NK-92 (cell line): ENCODE data around the gene ZNF385B.

ENCODE experiments used
- DNase-seq: peaks from one replicate; lab custom pipeline; 2025; ENCODE audit not compliant: unreplicated experiment; lab: John Stamatoyannopoulos, UW

Gene ZNF385B

DNA sequence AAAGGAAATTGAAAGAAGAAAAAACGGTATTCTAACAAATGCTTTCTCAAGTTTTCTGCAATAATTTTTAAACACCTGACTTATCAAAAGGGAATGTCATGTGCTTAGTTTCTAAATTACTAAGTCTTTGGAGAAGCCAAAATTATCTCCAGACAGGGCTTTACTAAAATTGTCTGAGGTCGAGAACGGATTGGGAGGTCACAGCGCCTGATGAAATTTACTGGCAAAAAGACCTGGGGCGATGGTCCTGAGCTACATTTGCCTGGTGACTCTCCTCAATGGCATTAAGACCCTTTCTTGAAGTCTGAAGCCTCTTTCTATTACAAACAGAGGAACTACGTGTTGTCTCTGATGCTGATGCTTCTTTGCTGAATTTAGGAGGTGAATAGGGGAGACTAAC, 305.0 kb downstream of the ZNF385B start:
- no peak for DNase-seq

DNA sequence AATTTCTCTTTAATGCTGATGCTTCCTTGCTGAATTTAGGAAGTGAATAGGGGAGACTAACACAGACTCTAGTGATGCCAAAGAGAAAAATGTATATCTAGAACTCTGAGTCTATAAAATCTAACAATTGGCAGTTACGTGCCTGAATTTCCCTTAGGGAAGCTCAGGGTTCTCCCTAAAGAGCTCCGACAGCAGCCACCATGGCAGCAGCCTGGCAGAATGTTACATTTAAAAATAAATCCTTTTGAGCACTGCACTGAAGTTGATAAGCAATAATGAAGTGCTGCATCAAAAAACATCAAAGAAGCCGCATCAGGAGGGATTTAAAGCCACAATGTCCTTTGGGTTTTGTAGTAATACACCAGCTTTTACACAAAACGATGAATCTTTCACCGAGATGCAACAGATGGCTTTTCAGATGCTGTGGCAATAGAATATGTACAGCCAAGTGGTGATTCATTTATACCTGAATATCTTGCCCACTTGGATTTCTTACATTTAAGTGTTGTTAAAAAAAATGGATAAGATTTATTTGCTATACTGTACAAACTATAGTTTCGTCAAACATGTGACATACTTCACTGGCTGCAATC, 305.6 kb downstream of the ZNF385B start:
- DNase-seq: no peak

DNA sequence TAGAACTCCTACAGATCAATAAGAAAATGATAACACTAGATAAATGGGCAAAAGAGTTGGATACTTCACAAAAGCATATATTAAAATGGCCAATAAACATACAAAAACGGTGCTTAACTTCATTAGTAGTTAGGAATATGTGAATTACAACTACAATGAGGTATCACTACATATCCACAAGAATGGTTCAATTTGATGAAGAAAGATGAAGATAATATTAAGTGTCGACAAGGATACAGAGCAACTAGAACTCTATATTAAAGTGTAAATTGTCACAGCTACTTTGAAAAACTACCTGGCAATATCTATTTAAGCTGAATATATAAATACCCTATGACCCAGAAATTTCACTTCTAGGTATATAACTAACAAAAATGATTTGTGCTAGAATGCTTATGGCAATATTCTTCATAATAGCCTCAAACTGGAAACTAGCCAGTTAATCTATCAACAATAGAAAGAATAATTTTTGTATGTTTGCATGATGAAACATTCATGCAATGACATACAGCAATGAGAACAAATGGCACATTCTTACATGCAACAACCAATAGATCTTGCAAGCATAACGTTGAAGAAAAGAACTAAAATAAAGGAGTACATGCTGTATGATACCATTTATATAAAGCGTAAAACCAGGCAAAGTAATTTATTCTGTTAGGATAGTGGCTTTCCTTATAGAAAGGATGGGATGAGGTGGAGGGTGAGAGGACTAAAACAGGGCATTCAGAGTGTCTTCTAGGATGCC, 306.6 kb downstream of the ZNF385B start:
- DNase-seq: no peak

DNA sequence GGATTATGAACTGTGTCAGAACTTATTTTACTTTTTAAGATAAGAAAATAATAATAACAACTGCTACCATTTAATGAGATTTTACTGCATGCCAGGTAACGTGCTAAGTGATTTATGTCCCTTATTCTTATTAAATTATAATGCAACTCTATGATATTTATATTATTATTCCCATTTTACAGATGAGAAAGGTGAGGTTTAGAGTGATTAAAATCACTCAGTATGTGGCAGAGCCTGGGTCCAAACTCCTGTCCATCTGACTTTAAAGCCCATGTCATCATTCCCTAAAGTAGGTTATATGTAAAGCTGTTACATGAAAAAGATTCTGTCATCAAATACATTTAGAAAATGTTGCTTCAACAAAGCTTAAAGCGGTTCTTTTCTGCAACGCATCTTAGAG, 308.0 kb downstream of the ZNF385B start:
- DNase-seq: no peak

DNA sequence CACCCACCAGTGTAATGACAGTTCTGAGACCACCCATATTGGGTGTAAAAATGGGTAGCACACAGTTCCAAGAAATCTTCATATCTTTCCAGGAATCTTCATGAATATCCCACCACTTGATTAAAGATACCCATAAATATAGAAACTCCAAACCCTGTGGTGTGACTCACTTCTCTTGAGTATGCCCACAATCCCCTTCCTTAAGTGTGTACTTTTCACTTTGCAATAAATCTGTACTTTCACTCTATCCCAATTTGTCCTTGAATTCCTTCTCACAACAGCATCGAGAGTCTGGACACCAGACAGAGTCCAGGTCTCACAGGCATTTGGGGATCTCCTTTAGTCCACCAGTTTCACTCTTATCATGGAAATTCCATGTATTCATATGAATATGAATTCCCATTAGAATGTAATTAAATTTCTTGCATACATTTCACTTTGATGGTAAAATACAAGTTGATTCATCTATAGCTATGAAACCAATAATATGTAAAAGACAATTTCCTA, 309.8 kb downstream of the ZNF385B start:
- DNase-seq: no peak

DNA sequence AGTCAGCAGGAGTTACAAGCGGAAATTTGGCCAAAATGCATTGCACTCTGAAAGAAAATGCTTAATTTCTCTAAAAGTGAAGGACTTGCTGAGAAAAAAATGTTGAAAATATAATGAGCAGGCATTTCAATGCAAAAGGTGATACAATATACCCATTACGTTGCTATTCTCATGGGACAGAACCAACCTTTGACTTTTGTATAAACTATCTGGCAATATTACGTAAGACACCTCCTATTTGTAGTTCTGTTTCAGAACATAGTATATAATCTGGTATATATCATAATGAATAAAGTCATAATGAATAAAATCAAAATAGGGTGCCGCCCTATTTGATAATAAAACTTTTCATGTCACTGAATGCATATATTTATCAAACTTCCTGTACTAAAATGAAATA, 310.6 kb downstream of the ZNF385B start:
- no peak for DNase-seq

DNA sequence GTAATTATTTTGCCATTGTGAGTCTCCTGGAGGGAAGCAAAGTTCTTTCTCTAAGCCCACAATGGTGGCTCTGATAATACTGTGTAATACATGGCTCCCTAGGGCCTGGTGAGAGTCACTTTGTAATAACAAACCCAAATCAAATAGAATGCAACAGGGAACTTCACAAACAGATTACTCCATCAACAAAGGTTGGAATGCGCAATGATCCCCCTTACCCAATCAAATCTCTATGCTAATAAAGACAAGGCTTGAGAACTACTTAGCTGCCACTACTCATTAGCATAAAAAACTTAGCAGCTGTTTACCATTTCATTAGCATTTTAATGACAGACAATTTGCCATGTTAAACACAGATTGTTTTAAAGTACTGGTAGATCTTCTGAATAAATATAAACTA, 311.2 kb downstream of the ZNF385B start:
- no peak for DNase-seq

DNA sequence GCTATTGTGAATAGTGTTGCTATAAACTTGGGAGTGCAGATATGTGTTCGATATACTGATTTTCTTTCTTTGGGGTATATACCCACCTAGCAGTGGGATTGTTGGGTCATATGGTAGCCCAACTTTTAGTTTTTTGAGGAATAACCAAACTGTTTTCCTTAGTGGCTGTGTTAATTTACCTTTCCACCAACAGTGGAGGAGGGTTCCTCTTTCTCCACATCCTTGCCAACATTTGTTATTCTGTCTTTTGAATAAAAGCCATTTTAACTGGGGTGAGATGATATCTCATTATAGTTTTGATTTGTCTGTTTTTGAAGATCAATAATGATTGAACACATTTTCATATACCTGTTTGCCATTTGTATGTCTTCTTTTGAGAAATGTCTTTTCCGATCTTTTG, 314.8 kb downstream of the ZNF385B start:
- no peak for DNase-seq

DNA sequence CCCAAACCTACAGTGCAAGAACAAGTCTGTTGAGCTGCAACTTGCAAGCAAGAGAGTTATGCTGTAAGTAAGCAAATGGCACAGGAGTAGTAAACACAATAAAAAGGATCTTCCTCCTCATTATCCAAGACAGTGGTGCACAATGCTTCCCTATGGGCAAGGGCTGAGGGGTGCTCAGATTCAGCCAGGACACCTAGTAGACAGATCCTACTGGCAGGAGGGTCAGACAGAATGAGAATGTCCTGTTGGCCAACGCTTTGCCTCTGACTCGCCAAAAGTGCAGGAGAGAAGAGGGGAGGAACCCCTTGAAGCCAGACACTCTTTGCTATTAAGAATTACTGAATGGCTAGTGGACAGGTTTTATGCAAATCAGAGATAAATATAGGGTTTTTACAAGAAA, 316.4 kb downstream of the ZNF385B start:
- DNase-seq: no peak

DNA sequence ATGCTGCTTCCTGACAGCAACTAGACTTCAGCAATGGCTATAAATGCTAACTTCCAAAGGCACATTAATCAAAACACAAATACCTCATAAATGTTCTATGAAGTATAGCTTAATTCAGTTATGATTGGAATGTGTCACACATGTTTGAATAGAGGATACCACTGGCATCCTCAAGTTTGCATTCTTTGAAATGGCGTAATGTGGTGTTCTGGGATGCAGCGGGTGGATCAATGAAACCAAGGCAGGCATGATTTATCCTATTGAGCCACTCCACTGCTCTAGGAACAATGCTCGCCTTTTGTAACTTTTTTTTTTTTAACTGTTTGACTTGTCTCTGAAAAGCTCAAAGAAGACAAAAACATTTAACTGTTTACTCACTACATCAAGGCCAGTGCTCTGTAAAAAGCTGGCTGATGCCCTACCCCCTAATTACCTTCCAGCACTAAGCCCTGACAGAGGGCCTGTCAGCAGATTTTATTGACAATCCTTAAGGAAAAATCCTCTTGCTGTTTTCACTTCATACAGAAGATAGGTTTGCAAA, 318.0 kb downstream of the ZNF385B start:
- no peak for DNase-seq

DNA sequence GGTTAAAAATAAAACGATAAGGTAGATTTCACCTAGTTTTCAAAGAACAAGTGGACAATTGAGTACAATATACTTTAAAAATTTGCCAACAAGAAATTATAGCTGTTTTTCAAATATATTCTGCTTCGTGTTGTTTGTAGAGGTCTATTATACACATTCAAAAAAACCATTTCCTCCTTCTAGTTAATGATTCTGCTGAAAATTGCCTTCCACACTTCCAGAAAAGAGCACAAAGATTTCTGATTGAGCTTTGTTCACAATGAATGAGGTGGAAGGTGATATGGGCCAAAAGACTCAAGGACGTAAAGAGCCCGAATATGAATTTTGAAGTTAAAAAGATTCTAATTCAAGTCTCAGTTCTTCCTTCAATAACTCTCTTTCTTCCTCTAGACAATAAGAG, 319.8 kb downstream of the ZNF385B start:
- no peak for DNase-seq

DNA sequence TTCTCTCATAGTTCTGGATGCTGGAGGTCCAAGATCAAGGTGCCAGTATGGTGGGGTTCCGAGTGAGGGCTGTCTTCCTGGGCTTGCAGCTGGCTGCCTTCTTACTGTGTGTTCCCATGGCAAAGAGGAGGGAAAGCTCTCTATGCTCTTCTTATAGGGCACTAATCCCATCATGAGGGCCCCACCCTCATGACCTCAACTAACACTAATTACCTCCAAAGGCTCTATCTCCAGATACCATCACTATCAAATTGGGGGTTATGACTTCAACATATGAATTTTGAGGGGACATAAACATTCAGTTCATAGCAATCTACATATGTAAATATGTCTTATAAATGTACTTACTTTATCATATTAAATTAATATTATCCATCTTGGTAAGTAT, 322.3 kb downstream of the ZNF385B start:
- DNase-seq: no peak

DNA sequence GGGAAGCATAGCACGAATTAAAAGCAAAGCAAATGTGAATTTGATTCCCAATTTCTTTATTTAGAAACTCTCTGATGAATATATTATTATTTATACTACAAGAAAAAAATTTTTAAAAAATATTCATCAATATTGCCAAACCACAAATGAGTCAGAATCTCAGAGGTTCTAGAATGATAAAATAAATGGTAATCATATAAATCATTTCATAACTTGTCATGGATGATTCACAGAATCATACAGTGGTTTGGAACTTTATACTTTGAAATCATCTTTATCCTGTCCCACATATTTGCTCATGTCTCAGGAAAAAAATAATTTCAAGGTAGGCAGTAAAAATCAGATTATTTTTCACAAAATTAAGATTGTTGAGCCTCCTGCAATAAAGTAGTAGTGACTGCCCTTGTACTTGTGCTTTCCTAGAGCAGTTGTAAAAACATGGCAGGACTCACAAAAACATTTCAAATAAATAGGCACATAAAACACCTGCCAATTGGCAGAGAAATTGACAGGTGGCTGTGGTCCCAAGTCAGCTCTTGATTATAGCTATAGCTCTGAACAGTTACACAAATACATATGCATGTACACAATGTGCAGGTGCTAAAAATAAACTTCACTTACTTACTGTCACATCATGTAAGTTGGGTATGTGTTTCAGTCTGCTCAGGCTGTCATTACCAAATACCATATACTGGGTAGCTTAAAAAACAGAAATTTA, 322.8 kb downstream of the ZNF385B start:
- DNase-seq: no peak

DNA sequence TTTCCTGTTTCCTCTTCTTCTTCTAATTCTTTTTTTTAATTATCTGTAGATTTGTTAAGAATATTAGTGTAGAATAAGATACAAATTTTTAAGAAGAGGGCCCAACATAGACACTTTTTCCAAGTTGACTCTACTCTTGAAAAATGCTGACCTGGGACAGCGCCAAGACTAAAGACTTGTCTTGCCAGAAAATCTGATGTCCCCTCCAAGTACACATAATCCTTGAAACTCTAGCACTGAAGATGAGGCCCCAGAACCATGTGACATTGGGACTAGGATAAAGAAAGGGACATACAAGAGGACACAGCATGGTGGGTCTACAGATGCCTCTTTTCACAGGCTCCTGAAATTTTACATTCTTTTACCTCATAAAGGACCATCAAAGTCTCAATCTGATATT, 325.2 kb downstream of the ZNF385B start:
- DNase-seq: no peak

DNA sequence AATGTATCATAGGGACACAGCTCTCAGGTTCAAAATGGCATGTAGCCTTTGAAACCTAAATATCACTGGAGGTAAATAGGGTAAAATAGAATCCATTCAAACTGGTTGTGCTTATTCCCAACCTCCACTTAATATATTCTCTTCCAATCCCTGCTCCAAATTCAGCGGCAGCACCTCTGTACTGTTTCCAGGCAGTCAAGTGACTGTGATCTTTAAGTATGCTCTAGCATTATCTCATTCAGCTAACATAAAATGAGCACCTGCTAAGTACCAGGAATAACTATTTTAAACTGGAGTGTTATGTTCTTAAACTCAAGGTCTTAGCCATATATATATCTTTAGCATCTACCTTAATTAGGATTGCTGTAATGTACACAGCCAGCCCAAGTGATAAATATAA, 327.5 kb downstream of the ZNF385B start:
- DNase-seq: no peak

DNA sequence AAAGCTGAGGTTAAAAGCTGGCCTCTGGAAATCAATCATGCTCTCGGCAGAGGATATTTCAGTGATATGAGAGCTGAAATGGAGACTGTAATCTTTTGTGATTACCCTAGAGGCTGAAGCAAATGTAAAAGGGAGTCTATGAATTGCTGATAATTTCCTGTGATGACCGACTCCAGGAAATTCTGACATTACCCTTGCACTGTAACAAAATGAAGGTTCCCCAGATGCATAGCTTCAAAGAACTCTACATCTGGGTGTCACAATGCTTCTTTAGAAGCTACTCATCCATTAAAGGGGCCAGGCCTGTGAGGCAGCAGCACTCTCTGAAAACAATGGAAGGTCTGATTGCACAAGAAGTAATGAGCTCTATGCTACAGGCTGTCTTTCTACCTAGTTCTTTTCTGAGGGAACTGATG, 328.5 kb downstream of the ZNF385B start:
- no peak for DNase-seq

DNA sequence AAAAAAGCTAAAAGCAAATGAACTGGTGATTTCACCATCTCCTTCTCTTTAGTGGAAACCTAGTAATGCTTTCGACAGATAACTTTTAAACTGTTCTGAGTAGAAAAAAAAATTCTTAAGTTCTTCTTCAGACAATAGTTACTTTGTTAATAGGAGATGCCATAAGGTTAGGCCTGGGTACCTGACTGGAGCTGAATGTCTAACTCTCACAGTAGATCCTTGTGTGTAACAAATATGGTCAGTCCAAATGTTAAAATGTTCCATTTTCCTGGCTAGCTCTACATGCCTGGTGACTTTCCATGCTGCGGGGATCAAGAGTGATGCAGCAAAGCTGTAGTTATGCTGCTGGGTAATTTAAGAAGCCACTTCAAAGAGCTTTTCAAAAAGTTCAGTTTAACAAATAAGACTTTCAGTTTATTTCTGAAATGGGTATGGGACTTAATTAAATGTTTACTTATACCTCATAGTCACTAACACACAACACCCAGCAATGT, 332.8 kb downstream of the ZNF385B start:
- DNase-seq: no peak

DNA sequence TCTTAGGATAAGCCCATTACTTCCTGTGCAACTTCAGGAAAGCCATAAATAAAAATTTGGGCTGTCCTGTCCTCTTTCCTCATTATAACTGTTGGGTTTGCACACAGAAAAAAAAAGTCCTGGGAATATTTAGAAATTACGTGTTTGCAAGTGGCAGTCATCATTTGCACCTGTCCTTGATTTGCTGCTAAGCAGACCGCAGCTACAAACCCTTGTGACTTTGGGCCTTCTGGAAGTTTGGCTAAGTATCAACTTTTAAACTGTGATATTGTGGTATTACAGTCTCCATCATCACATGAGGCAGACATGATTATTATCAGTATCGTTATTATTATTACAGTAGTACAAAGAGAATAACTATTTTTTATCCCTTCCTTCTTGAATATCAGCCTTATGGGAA, 336.1 kb downstream of the ZNF385B start:
- no peak for DNase-seq

DNA sequence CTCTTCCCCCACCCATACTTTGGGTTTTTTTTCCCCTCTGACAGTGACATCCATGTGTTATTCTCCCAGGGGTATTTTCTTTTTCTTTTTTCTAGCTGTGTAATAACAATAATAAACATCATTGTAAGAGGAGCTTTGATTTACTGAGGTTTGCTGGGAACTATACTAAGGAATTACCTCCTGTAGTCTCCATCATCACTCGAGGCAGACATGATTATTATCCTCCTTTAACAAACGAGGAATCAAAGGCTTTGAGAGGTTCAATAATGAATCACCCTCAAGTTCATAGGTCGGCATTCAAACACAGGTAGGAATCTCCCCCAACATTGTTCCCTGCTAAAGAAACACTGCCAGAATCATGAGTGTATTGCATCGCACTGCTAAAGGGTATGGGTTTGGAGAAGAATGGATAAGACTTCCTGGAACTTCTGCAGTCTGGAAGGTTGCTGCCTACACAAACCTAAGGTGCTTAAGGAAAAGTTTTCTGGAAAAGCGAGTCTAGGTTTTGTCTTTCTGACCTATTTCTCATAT, 336.5 kb downstream of the ZNF385B start:
- no peak for DNase-seq

DNA sequence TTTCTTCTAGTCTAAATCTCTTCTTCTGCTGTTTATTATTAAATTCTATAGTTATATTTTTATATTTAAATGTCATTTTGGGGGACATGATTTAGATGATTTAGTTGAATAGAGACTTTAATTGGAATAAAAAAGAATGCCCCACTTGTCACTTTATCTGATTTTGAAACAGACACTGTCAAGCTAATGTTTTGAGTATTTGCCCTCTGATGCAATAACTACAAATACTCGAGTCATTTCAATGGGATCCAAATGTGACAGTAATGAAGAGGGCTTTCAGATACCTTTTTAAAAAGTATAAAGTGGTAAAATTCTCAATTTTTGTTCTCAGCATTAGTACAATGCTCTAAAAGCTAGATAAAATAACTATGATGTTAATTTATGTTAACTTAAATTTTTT, 339.5 kb downstream of the ZNF385B start:
- no peak for DNase-seq

DNA sequence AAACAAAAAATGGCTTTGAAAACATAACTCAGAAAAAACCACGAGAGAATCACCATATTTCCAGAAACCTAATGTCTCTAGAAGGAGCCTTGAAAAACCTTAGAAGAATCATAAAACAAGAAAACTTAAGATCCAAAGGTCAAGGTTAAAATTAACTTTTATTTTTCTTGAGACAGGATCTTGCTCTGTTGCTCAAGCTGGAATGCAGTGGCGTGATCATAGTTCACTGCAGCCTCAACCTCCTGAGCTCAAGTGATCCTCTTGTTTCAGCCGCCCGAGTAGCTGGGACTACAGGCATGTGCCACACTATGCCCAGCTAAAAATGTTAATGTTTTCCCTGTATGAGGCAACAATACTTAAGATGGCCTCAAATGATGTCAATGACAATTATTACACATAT, 342.6 kb downstream of the ZNF385B start:
- DNase-seq: no peak

DNA sequence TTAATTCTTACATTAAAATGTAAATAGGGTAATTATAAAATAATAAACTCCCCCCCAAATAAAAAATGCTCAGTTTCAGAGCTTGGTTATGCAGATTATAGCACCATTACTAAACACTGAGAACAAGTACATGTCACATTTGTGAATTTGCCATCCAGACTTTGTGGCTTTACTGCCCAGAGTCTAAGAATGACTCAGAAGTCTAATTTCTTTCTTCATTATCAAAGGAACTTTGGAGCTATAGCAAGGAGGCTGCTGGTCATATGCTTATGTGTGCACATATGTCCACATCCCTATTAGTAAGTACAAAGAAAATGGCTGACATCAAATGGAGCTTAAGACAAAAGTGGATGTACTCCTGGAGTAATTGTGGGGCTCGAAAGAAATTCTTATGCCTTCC, 348.2 kb downstream of the ZNF385B start:
- DNase-seq: no peak
